ENCODE data around the gene FAM162A.
A peak's percentile ranks its signal among the peaks of the same experiment; 100 is the strongest.

The FAM162A gene

DNA sequence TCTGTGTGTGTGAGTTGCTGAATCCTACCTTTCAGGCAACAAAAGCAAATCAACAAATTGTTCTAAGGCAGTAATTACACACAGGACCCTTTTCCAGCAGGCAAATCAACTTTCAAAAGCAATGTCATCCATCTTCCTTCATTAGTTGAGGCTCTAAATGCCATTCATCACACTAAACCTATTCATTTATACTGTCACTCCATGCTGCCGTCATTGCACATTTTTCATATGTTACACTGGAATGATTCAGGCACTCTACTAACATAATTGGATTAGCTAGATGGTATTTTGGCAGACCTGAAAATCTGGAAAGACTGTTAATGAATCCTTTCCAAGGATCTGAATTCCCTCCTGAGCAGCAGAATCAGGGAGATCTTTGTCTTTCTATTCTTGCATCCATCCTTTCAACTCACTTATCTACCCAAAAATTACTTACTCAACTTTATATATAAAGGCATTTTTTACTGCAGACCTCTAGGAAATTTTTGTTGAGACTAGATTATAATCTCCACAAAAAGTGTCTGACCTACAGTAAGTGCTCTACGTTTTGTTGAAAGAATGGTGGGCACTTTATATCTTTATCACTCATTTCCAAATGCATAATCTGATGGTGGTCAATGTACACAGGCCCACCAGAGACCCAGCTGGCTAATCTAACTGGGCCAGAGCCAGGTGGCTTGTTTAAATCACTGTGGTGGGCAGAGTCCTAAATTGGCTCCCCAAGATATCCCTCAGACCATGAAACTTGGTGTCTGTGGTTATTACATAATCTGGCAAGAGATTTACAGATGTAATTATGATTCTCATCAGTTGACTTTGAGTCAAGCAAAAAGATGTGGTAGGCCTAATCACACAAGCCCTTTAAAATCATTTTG lies 25.9 kb upstream of the FAM162A start:
- Histone ChIP-seq H3K23ac (ENCODE audit: low read length) (no peak overlapping the region), H4K5ac (ENCODE audit: low read length) (no peak overlapping the region), H3K36me3 (ENCODE audit: control insufficient read depth, insufficient read depth, low read length) (no peaks in the 10 kb centered on the region), H3K4ac (ENCODE audit: low read depth, low read length) (no peak overlapping the region), H4K8ac (ENCODE audit: low read depth, low read length) (no peak overlapping the region), H3K56ac (ENCODE audit: low read length) (no peak overlapping the region), H3K27me3 (ENCODE audit: insufficient read depth, low read length, poor library complexity) (no peaks in the 10 kb centered on the region), H2BK15ac (replicated peaks; ENCODE audit: low read depth) (no peak overlapping the region), H3K4me2 (ENCODE audit: low read length) (no peak overlapping the region), H3K9ac (ENCODE audit: low read length) (no peak overlapping the region), H3K79me2 (ENCODE audit: control insufficient read depth, insufficient read depth, low read length) (no peaks in the 10 kb centered on the region), H2BK120ac (ENCODE audit: low read depth, low read length) (no peak overlapping the region), H3K4me1 (ENCODE audit: control insufficient read depth, low read depth, low read length) (no peaks in the 10 kb centered on the region), H3K4me3 (ENCODE audit: low read length) (no peak overlapping the region), H3K18ac (ENCODE audit: low read length) (no peak overlapping the region), H3K27ac (ENCODE audit: low read depth, low read length) (no peak overlapping the region), H2BK5ac (ENCODE audit: low read length) (no peak overlapping the region), H2AK5ac (ENCODE audit: low read length) (no peak overlapping the region), H3K79me1 (ENCODE audit: low read length) (no peaks in the 10 kb centered on the region)
- no peak for DNase-seq
- WGBS (ENCODE audit: extremely low coverage, insufficient coverage, low lambda C conversion rate): no CpG with 5 or more reads among the region's 2 CpGs

GRCh38 chr3:122358703-122359032 lies 25.3 kb upstream of the FAM162A start:
- Histone ChIP-seq H2BK5ac (ENCODE audit: low read length) (no peak overlapping the region), H3K4me2 (ENCODE audit: low read length) (no peak overlapping the region), H3K27me3 (ENCODE audit: insufficient read depth, low read length, poor library complexity) (no peaks in the 10 kb centered on the region), H3K4ac (ENCODE audit: low read depth, low read length) (no peak overlapping the region), H3K79me2 (ENCODE audit: control insufficient read depth, insufficient read depth, low read length) (no peaks in the 10 kb centered on the region), H2BK15ac (replicated peaks; ENCODE audit: low read depth) (no peak overlapping the region), H2AK5ac (ENCODE audit: low read length) (no peak overlapping the region), H3K79me1 (ENCODE audit: low read length) (no peaks in the 10 kb centered on the region), H3K4me3 (ENCODE audit: low read length) (no peak overlapping the region), H3K36me3 (ENCODE audit: control insufficient read depth, insufficient read depth, low read length) (no peaks in the 10 kb centered on the region), H2BK120ac (ENCODE audit: low read depth, low read length) (no peak overlapping the region), H4K5ac (ENCODE audit: low read length) (no peak overlapping the region), H3K4me1 (ENCODE audit: control insufficient read depth, low read depth, low read length) (no peaks in the 10 kb centered on the region), H3K18ac (ENCODE audit: low read length) (no peak overlapping the region), H3K9ac (ENCODE audit: low read length) (no peak overlapping the region), H3K23ac (ENCODE audit: low read length) (no peak overlapping the region), H3K27ac (ENCODE audit: low read depth, low read length) (no peak overlapping the region), H4K8ac (ENCODE audit: low read depth, low read length) (no peak overlapping the region), H3K56ac (ENCODE audit: low read length) (no peak overlapping the region)
- WGBS (ENCODE audit: extremely low coverage, insufficient coverage, low lambda C conversion rate): no CpG with 5 or more reads among the region's 2 CpGs
- DNase-seq: peak; percentile 46

DNA sequence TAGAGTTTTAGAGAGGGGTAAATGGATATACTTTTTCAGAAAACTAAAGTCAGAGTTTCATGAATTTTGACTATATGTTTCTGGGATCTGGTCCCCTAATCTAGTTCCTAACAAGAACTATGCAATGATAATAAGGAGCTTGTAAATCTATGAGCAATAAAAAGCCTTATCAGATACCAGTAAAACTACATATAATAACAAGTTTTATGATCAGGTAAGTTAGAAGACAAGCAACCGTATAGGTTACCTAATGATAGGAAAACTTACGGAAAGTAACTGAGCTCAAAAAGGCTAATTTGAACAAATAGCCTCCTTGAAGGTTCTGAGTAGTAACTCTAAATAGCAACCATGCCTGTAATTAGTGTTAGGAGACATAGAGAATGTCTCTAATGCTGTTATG lies 22.0 kb upstream of the FAM162A start:
- Histone ChIP-seq H3K23ac (ENCODE audit: low read length) (no peak overlapping the region), H3K79me1 (ENCODE audit: low read length) (no peaks in the 10 kb centered on the region), H3K56ac (ENCODE audit: low read length) (no peak overlapping the region), H2BK120ac (ENCODE audit: low read depth, low read length) (no peak overlapping the region), H2BK15ac (replicated peaks; ENCODE audit: low read depth) (no peak overlapping the region), H3K4me1 (ENCODE audit: control insufficient read depth, low read depth, low read length) (no peaks in the 10 kb centered on the region), H3K4ac (ENCODE audit: low read depth, low read length) (no peak overlapping the region), H4K5ac (ENCODE audit: low read length) (no peak overlapping the region), H3K27ac (ENCODE audit: low read depth, low read length) (no peak overlapping the region), H3K36me3 (ENCODE audit: control insufficient read depth, insufficient read depth, low read length) (peaks cover 3% of the 10 kb centered on the region), H3K18ac (ENCODE audit: low read length) (no peak overlapping the region), H4K8ac (ENCODE audit: low read depth, low read length) (no peak overlapping the region), H3K4me2 (ENCODE audit: low read length) (no peak overlapping the region), H3K4me3 (ENCODE audit: low read length) (no peak overlapping the region), H3K79me2 (ENCODE audit: control insufficient read depth, insufficient read depth, low read length) (no peaks in the 10 kb centered on the region), H2AK5ac (ENCODE audit: low read length) (no peak overlapping the region), H3K9ac (ENCODE audit: low read length) (no peak overlapping the region), H3K27me3 (ENCODE audit: insufficient read depth, low read length, poor library complexity) (no peaks in the 10 kb centered on the region), H2BK5ac (ENCODE audit: low read length) (no peak overlapping the region)
- DNase-seq: no peak
- WGBS (ENCODE audit: extremely low coverage, insufficient coverage, low lambda C conversion rate): no CpG with 5 or more reads among the region's 2 CpGs

- Histone ChIP-seq H3K4me2 (ENCODE audit: low read length) (no peak overlapping the region), H2BK15ac (replicated peaks; ENCODE audit: low read depth) (no peak overlapping the region), H4K8ac (ENCODE audit: low read depth, low read length) (no peak overlapping the region), H3K79me1 (ENCODE audit: low read length) (no peaks in the 10 kb centered on the region), H2AK5ac (ENCODE audit: low read length) (no peak overlapping the region), H3K4me1 (ENCODE audit: control insufficient read depth, low read depth, low read length) (no peaks in the 10 kb centered on the region), H2BK5ac (ENCODE audit: low read length) (no peak overlapping the region), H3K23ac (ENCODE audit: low read length) (no peak overlapping the region), H3K36me3 (ENCODE audit: control insufficient read depth, insufficient read depth, low read length) (peaks cover 3% of the 10 kb centered on the region), H3K18ac (ENCODE audit: low read length) (no peak overlapping the region), H3K79me2 (ENCODE audit: control insufficient read depth, insufficient read depth, low read length) (no peaks in the 10 kb centered on the region), H3K27ac (ENCODE audit: low read depth, low read length) (no peak overlapping the region), H3K9ac (ENCODE audit: low read length) (no peak overlapping the region), H3K4ac (ENCODE audit: low read depth, low read length) (no peak overlapping the region), H4K5ac (ENCODE audit: low read length) (no peak overlapping the region), H2BK120ac (ENCODE audit: low read depth, low read length) (no peak overlapping the region), H3K56ac (ENCODE audit: low read length) (no peak overlapping the region), H3K4me3 (ENCODE audit: low read length) (no peak overlapping the region), H3K27me3 (ENCODE audit: insufficient read depth, low read length, poor library complexity) (no peaks in the 10 kb centered on the region)
- no CpG with 5 or more reads among the region's 2 CpGs for WGBS (ENCODE audit: extremely low coverage, insufficient coverage, low lambda C conversion rate)
- DNase-seq: no peak
Measured at GRCh38 chr3:122364490-122364889, 19.5 kb upstream of the FAM162A start.

GRCh38 chr3:122365073-122365472 lies 18.9 kb upstream of the FAM162A start:
- Histone ChIP-seq H3K23ac (ENCODE audit: low read length) (no peak overlapping the region), H2AK5ac (ENCODE audit: low read length) (no peak overlapping the region), H4K5ac (ENCODE audit: low read length) (no peak overlapping the region), H4K8ac (ENCODE audit: low read depth, low read length) (no peak overlapping the region), H3K56ac (ENCODE audit: low read length) (no peak overlapping the region), H3K79me1 (ENCODE audit: low read length) (no peaks in the 10 kb centered on the region), H2BK5ac (ENCODE audit: low read length) (no peak overlapping the region), H3K27me3 (ENCODE audit: insufficient read depth, low read length, poor library complexity) (no peaks in the 10 kb centered on the region), H3K9ac (ENCODE audit: low read length) (no peak overlapping the region), H2BK15ac (replicated peaks; ENCODE audit: low read depth) (no peak overlapping the region), H3K4me2 (ENCODE audit: low read length) (no peak overlapping the region), H3K36me3 (ENCODE audit: control insufficient read depth, insufficient read depth, low read length) (peaks cover 3% of the 10 kb centered on the region), H3K27ac (ENCODE audit: low read depth, low read length) (no peak overlapping the region), H2BK120ac (ENCODE audit: low read depth, low read length) (no peak overlapping the region), H3K79me2 (ENCODE audit: control insufficient read depth, insufficient read depth, low read length) (no peaks in the 10 kb centered on the region), H3K4me1 (ENCODE audit: control insufficient read depth, low read depth, low read length) (no peaks in the 10 kb centered on the region), H3K4ac (ENCODE audit: low read depth, low read length) (no peak overlapping the region), H3K4me3 (ENCODE audit: low read length) (no peak overlapping the region), H3K18ac (ENCODE audit: low read length) (no peak overlapping the region)
- no peak for DNase-seq
- WGBS (ENCODE audit: extremely low coverage, insufficient coverage, low lambda C conversion rate): no CpG with 5 or more reads among the region's 1 CpG
